Neural cell (in vitro differentiated cells): ENCODE results near the gene PAFAH2.

Experiments
- CTCF ChIP-seq: fragments of 450-650 bp; IDR thresholded peaks from 2 replicates; pipeline ENCODE4 v1.5.1; 2014; ENCODE audit warnings: antibody characterized with exemption, mild to moderate bottlenecking, moderate library complexity; ENCODE audit not compliant: poor library complexity, severe bottlenecking
- EZH2 ChIP-seq: fragments of 200-600, 300-800 bp; shearing (Covaris generic), sonication (generic); IDR thresholded peaks from 2 replicates; pipeline ENCODE4 v1.6.1; 2014; ENCODE audit warnings: antibody characterized with exemption, low read length, borderline replicate concordance, mild to moderate bottlenecking; ENCODE audit not compliant: insufficient read depth, poor library complexity, severe bottlenecking

- no peak for TF ChIP-seq CTCF
- TF ChIP-seq EZH2, result no peak
These were observed 38.3 kb downstream of the PAFAH2 start for GRCh38 chr1:25959611-25960010.
